Measurements from ENCODE around the gene NALCN. TPM values are rescaled to one million over a fixed set of nuclear protein-coding genes. Genes with fewer than 3 reads are reported as not detected.

The NALCN gene
- total and polyA plus RNA-seq, 7 donors, result 0.23 to 1.1 (median 0.71) TPM; not detected in 2

DNA sequence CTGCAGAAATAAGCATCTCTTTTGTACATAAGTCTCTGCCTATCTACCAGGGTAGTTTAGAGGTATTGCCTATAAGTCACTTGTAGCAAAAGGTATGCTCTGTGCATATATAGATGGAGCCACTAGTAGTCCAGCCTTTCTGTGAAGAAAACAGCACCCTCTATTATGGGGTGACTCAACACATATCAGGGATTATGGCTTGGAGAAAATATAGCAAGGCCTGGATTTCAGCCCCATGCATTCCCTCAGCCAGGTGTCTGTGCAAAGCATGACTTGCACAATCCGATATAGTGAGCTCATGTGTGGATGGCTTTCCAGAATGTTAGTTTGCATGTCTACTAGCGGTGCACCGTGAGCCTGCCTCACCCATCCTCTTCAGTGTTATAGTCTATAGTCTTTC, 13.4 kb upstream of the NALCN start:
- no peak overlapping the region for H3K27ac ChIP-seq
- H3K4me1 ChIP-seq, result no peaks in the 10 kb centered on the region
- DNase-seq, result no peak
- TF ChIP-seq EP300 (IDR thresholded peaks at IDR 0.05) (no peak), POLR2AphosphoS5 (IDR thresholded peaks at IDR 0.05) (no peak), POLR2A (IDR thresholded peaks at IDR 0.05) (no peak)
- TF ChIP-seq, protein P1, sequence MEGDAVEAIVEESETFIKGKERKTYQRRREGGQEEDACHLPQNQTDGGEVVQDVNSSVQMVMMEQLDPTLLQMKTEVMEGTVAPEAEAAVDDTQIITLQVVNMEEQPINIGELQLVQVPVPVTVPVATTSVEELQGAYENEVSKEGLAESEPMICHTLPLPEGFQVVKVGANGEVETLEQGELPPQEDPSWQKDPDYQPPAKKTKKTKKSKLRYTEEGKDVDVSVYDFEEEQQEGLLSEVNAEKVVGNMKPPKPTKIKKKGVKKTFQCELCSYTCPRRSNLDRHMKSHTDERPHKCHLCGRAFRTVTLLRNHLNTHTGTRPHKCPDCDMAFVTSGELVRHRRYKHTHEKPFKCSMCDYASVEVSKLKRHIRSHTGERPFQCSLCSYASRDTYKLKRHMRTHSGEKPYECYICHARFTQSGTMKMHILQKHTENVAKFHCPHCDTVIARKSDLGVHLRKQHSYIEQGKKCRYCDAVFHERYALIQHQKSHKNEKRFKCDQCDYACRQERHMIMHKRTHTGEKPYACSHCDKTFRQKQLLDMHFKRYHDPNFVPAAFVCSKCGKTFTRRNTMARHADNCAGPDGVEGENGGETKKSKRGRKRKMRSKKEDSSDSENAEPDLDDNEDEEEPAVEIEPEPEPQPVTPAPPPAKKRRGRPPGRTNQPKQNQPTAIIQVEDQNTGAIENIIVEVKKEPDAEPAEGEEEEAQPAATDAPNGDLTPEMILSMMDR (IDR thresholded peaks at IDR 0.05), result no peak
- no peaks in the 10 kb centered on the region for H3K9me3 ChIP-seq
- no peak overlapping the region for H3K4me3 ChIP-seq
- H3K27me3 ChIP-seq, result no peaks in the 10 kb centered on the region
- 94% methylated on average over 3 of the region's 3 CpGs for WGBS, 2 donors
- no peaks in the 10 kb centered on the region for H3K36me3 ChIP-seq
- intact Hi-C loops (cut with DNase I), result no loop called here

GRCh38 chr13:101425623-101426022, 9.3 kb upstream of the NALCN start:
- WGBS, 2 donors, result 64 to 75% methylated on average over 10 of the region's 10 CpGs

DNA sequence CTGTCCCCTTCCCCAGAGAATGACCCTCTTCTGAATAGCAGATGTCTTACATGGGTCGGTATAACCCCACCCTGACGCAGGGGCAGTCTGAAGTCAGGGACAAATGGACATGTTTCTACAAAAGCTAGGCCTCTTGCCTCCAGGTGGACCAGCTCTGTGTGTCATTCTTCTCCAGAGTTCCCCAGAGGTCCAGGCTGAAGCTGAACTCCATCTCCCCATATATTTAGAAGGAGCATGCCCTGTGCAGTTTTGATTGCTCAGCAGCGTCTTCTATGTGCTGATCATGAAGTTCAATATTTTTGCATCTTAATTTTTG, 8.8 kb upstream of the NALCN start:
- no peak for DNase-seq
- intact Hi-C loops (cut with DNase I), result no loop called here
- Histone ChIP-seq H3K4me3 (no peak overlapping the region), H3K27ac (no peak overlapping the region), H3K27me3 (no peaks in the 10 kb centered on the region), H3K9me3 (no peaks in the 10 kb centered on the region), H3K4me1 (no peaks in the 10 kb centered on the region), H3K36me3 (no peaks in the 10 kb centered on the region)
- 83 to 88% methylated on average over 3 of the region's 3 CpGs for WGBS, 2 donors
- no peak for TF ChIP-seq POLR2A (IDR thresholded peaks at IDR 0.05)
- TF ChIP-seq POLR2AphosphoS5 (IDR thresholded peaks at IDR 0.05), result no peak
- TF ChIP-seq, protein P1 (IDR thresholded peaks at IDR 0.05), result no peak
- no peak for TF ChIP-seq EP300 (IDR thresholded peaks at IDR 0.05)

More at GRCh38 chr13:101425623-101426022, 9.3 kb upstream of the NALCN start:
- no peak for TF ChIP-seq EP300 (IDR thresholded peaks at IDR 0.05)
- no peak for TF ChIP-seq POLR2A (IDR thresholded peaks at IDR 0.05)
- TF ChIP-seq, protein P1 (IDR thresholded peaks at IDR 0.05), result no peak
- no peak for TF ChIP-seq POLR2AphosphoS5 (IDR thresholded peaks at IDR 0.05)
- Histone ChIP-seq H3K4me3 (no peak overlapping the region), H3K27me3 (no peaks in the 10 kb centered on the region), H3K9me3 (no peaks in the 10 kb centered on the region), H3K36me3 (no peaks in the 10 kb centered on the region), H3K27ac (no peak overlapping the region), H3K4me1 (no peaks in the 10 kb centered on the region)
- intact Hi-C loops (cut with DNase I), result no loop called here
- DNase-seq, result no peak

DNA sequence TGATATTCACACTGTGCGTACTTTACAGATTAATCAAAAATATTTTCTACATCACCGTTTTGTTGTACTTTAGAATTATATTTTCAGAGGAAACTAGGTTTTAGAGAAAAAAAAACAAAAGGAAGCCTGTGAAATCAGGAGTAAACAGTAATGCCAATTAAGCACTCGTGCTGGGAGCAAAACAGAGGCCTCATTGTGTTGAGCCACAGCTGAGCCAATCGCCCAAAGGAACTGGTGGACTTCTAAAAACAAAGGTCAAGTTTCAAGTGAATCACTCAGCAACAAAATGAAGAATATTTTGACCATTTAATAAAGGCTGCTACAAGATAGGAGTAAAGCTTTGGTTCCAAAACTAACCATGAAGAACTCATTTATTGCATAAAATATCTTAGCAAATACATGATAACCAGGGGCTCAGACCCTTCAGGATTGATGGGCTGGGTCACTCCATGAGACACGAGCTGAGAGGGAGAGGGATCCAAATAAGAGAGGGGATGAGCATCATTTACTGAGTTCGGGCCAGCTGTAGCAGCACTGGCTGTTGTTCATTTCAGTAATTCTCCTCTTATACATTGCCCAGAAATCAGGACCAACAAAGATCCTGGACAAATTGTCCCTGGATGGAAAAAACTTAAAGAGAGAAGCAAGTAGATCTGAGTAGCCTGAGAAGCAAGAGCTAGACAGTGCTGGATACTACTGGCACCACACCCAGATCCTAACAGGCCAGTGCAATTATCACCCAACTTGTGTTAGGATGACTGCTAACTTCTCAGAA, 8.3 kb upstream of the NALCN start:
- Histone ChIP-seq H3K4me3 (no peak overlapping the region), H3K4me1 (no peaks in the 10 kb centered on the region), H3K9me3 (no peaks in the 10 kb centered on the region), H3K27me3 (no peaks in the 10 kb centered on the region), H3K27ac (no peak overlapping the region), H3K36me3 (no peaks in the 10 kb centered on the region)
- TF ChIP-seq EP300 (IDR thresholded peaks at IDR 0.05) (no peak), POLR2A (IDR thresholded peaks at IDR 0.05) (no peak), POLR2AphosphoS5 (IDR thresholded peaks at IDR 0.05) (no peak)
- TF ChIP-seq, protein P1 (IDR thresholded peaks at IDR 0.05), result no peak
- intact Hi-C loops (cut with DNase I), result no loop called here
- WGBS, 2 donors, result 37 to 58% methylated on average over 6 of the region's 6 CpGs
- DNase-seq, result no peak

GRCh38 chr13:101423872-101424271, 7.6 kb upstream of the NALCN start:
- H3K4me1 ChIP-seq, result no peaks in the 10 kb centered on the region
- H3K9me3 ChIP-seq, result no peaks in the 10 kb centered on the region
- DNase-seq, result no peak
- TF ChIP-seq POLR2A (IDR thresholded peaks at IDR 0.05) (no peak), POLR2AphosphoS5 (IDR thresholded peaks at IDR 0.05) (no peak), EP300 (IDR thresholded peaks at IDR 0.05) (no peak)
- TF ChIP-seq, protein P1 (IDR thresholded peaks at IDR 0.05), result no peak
- H3K27me3 ChIP-seq, result no peaks in the 10 kb centered on the region
- H3K27ac ChIP-seq, result no peak overlapping the region
- no peaks in the 10 kb centered on the region for H3K36me3 ChIP-seq
- 79 to 89% methylated on average over 2 of the region's 2 CpGs for WGBS, 2 donors
- no peak overlapping the region for H3K4me3 ChIP-seq
- intact Hi-C loops (cut with DNase I), result no loop called here
